Activated CD8-positive, alpha-beta memory T cell treated with anti-CD3 and anti-CD28 coated beads for 48 hours (primary cell): ENCODE results near the gene NEURL1.

Experiments used
- DNase-seq, 3 experiments: peaks; one replicate each; pipeline ENCODE4 v3.0.0-alpha.2; 2020; ENCODE audit warnings: low read depth in 2 of 3, low spot score in 2 of 3

The NEURL1 gene

GRCh38 chr10:103493362-103493915 is at the start of gene NEURL1:
Gene NEURL1 (plus strand): TSS chr10:103493705. CDS start chr10:103494388, 683 bp downstream.
- DNase-seq: no peak

- no peak for DNase-seq
Observed at GRCh38 chr10:103444478-103444877, 49.0 kb upstream of the NEURL1 start.

GRCh38 chr10:103445366-103445765 is 48.1 kb upstream of the NEURL1 start:
- no peak for DNase-seq

GRCh38 chr10:103445767-103446567 is 47.5 kb upstream of the NEURL1 start:
- no peak for DNase-seq

- DNase-seq: no peak
Observed at GRCh38 chr10:103447187-103447586, 46.3 kb upstream of the NEURL1 start.

GRCh38 chr10:103448746-103449145 is 44.8 kb upstream of the NEURL1 start:
- no peak for DNase-seq

- no peak for DNase-seq
Observed at GRCh38 chr10:103449208-103450144, 44.0 kb upstream of the NEURL1 start.

- DNase-seq: no peak
Observed at GRCh38 chr10:103450201-103450695, 43.3 kb upstream of the NEURL1 start.

GRCh38 chr10:103451091-103451813 is 42.3 kb upstream of the NEURL1 start:
- no peak for DNase-seq

GRCh38 chr10:103451831-103452505 is 41.5 kb upstream of the NEURL1 start, which contains the start of gene CALHM2:
Gene CALHM2 (minus strand): TSS chr10:103452370. CDS start chr10:103449941, 2,429 bp downstream.
- DNase-seq: peak; percentile 33 to 43 (median 33)

GRCh38 chr10:103452506-103453230 is 40.8 kb upstream of the NEURL1 start:
- DNase-seq: no peak

GRCh38 chr10:103454026-103454425 is 39.5 kb upstream of the NEURL1 start:
- DNase-seq: no peak

GRCh38 chr10:103455235-103455634 is 38.3 kb upstream of the NEURL1 start:
- DNase-seq: no peak

- DNase-seq: no peak
Observed at GRCh38 chr10:103456074-103456660, 37.3 kb upstream of the NEURL1 start.

GRCh38 chr10:103457176-103457712 is 36.3 kb upstream of the NEURL1 start:
- DNase-seq: no peak

GRCh38 chr10:103457896-103458583 is 35.5 kb upstream of the NEURL1 start:
- DNase-seq: no peak

- DNase-seq: no peak
Observed at GRCh38 chr10:103458720-103459119, 34.8 kb upstream of the NEURL1 start, which contains the start of gene CALHM1. Gene CALHM1 (minus strand): TSS chr10:103458900. CDS start chr10:103458751, 149 bp downstream.

- no peak for DNase-seq
Observed at GRCh38 chr10:103459615-103460014, 33.9 kb upstream of the NEURL1 start.
